Stimulated activated naive CD4-positive, alpha-beta T cell treated with Interleukin-2 at 50 U/mL for 16 hours (primary cell): ENCODE data around the gene TACC2.

Source experiments
- DNase-seq: peaks from one replicate; lab custom pipeline; 2025; lab: John Stamatoyannopoulos, UW

The TACC2 gene

GRCh38 chr10:122144199-122144598 is 155.2 kb downstream of the TACC2 start:
- no peak for DNase-seq

GRCh38 chr10:122145113-122145512 is 156.2 kb downstream of the TACC2 start:
- DNase-seq: no peak

- no peak for DNase-seq
Measured at GRCh38 chr10:122147663-122148062, 158.7 kb downstream of the TACC2 start.

- DNase-seq: no peak
Measured at GRCh38 chr10:122148876-122149560, 160.1 kb downstream of the TACC2 start.

GRCh38 chr10:122149561-122150505 is 160.9 kb downstream of the TACC2 start:
- no peak for DNase-seq

- no peak for DNase-seq
Measured at GRCh38 chr10:122151121-122151694, 162.2 kb downstream of the TACC2 start.

GRCh38 chr10:122152544-122152943 is 163.6 kb downstream of the TACC2 start:
- DNase-seq: no peak

- DNase-seq: no peak
Measured at GRCh38 chr10:122154031-122154544, 165.1 kb downstream of the TACC2 start.

GRCh38 chr10:122154545-122155366 is 165.8 kb downstream of the TACC2 start:
- DNase-seq: no peak

- DNase-seq: no peak
Measured at GRCh38 chr10:122157451-122157850, 168.5 kb downstream of the TACC2 start.

- DNase-seq: no peak
Measured at GRCh38 chr10:122158362-122158761, 169.4 kb downstream of the TACC2 start.

- no peak for DNase-seq
Measured at GRCh38 chr10:122159141-122159970, 170.4 kb downstream of the TACC2 start.

- no peak for DNase-seq
Measured at GRCh38 chr10:122161795-122162194, 172.8 kb downstream of the TACC2 start.

- no peak for DNase-seq
Measured at GRCh38 chr10:122162671-122163173, 173.8 kb downstream of the TACC2 start.

- DNase-seq: no peak
Measured at GRCh38 chr10:122163174-122164022, 174.4 kb downstream of the TACC2 start.

GRCh38 chr10:122164023-122164601 is 175.1 kb downstream of the TACC2 start:
- DNase-seq: no peak

GRCh38 chr10:122164815-122165483 is 176.0 kb downstream of the TACC2 start:
- no peak for DNase-seq

GRCh38 chr10:122165484-122166276 is 176.7 kb downstream of the TACC2 start:
- DNase-seq: no peak
